Kidney (tissue), 14 donors: ENCODE measurements around the gene STXBP5. TPM values are rescaled to one million over a fixed set of nuclear protein-coding genes. Genes with fewer than 3 reads are reported as not detected.

Source experiments
- DNase-seq, 5 donors: peaks; one replicate each; pipeline ENCODE4 v3.0.0-alpha.2; 2013 to 2020
- FAIRE-seq: peaks from 2 replicates; lab custom pipeline; 2012; peaks lifted over from hg19 to GRCh38; lab: Jason Lieb, UNC
- H3K27ac ChIP-seq, 2 donors: one replicate each; pipeline ENCODE4 v1.7.0; 2013; ENCODE audit warnings: low read depth in 2 of 2, low read length in 2 of 2, inconsistent platforms in 1 of 2
- H3K27me3 ChIP-seq: one replicate; pipeline ENCODE4 v1.7.1; 2013; ENCODE audit warnings: low read length, inconsistent platforms; ENCODE audit not compliant: control insufficient read depth, insufficient read depth
- H3K36me3 ChIP-seq, 3 donors: one replicate each; pipeline versions ENCODE4 v1.7.0 to v1.7.1; 2013; ENCODE audit warnings: low read length in 3 of 3, control low read depth in 1 of 3, inconsistent platforms in 1 of 3; ENCODE audit not compliant: insufficient read depth in 3 of 3, control insufficient read depth in 2 of 3
- H3K4me1 ChIP-seq, 3 donors: one replicate each; pipeline versions ENCODE4 v1.7.0 to v1.7.1; 2013; ENCODE audit warnings: low read length in 3 of 3, inconsistent platforms in 1 of 3, low read depth in 1 of 3; ENCODE audit not compliant: control insufficient read depth in 2 of 3, insufficient read depth in 2 of 3
- H3K4me3 ChIP-seq, 3 donors: one replicate each; pipeline versions ENCODE4 v1.7.0 to v1.8.1; 2013; ENCODE audit warnings: low read length in 3 of 3, control low read depth in 1 of 3, inconsistent platforms in 1 of 3
- H3K9ac ChIP-seq, 3 donors: one replicate each; pipeline versions ENCODE4 v1.7.0 to v1.7.1; 2013; ENCODE audit warnings: low read length in 3 of 3, control low read depth in 1 of 3, inconsistent platforms in 1 of 3
- H3K9me3 ChIP-seq, 3 donors: one replicate each; pipeline versions ENCODE4 v1.7.0 to v1.7.1; 2013; ENCODE audit warnings: low read length in 3 of 3, control low read depth in 1 of 3, inconsistent platforms in 1 of 3; ENCODE audit not compliant: control insufficient read depth in 2 of 3, insufficient read depth in 1 of 3
- CTCF ChIP-seq: IDR thresholded peaks from 3 replicates; pipeline ENCODE4 v1.5.1; 2012; ENCODE audit warnings: mild to moderate bottlenecking, moderate library complexity, borderline replicate concordance; ENCODE audit not compliant: insufficient read depth; ENCODE audit errors: extremely low read depth
- intact Hi-C: fragments of 100-400 bp; cut with DNase I; formaldehyde crosslinking; loops from one replicate; pipeline ENCODE4 v1.11.1; 2022
- polyA plus RNA-seq: library from polyadenylated mRNA; stranded (reverse); fragments of 350-450 nt; fragmentation: Illumina TruSeq; extraction: RNeasy Lipid Tissue Mini Kit (QIAGEN cat#74804); gene quantifications from one replicate; pipeline ENCODE4 v1.2.3, GENCODE V29; 2014; ENCODE audit warnings: low read depth, low replicate concordance; ENCODE audit not compliant: insufficient read depth
- total RNA-seq: library from RNA; stranded (reverse); fragmentation: NEBNext Ultra II Directional; extraction: Animal tissue kit (Norgen Biotek cat#: 25700); gene quantifications from one replicate; pipeline ENCODE4 v1.2.1, GENCODE V29; 2021
- donor health status: control.
- donor health status: control.
- donor health status: control.
- donor health status: control.
- donor health status: control.
- donor health status: DM: yes; HTN: yes; CAD: no.
- donor health status: Normal renal cell carcinoma (clear cell type).

The STXBP5 gene
- total and polyA plus RNA-seq, 2 donors from 2014 or later, result 2.0 to 13.6 TPM

GRCh38 chr6:147238164-147238563 is 33.9 kb downstream of the STXBP5 start:
- Histone ChIP-seq H3K27me3 (no peaks in the 10 kb centered on the region), H3K9me3 (no peaks in the 10 kb centered on the region), H3K36me3 (no peaks in the 10 kb centered on the region), H3K9ac (no peak overlapping the region), H3K4me1 (no peaks in the 10 kb centered on the region), H3K27ac (no peak overlapping the region), H3K4me3 (no peak overlapping the region)
- intact Hi-C loops, result no loop called here
- FAIRE-seq (no peak), DNase-seq (no peak)
- no peak for TF ChIP-seq CTCF

GRCh38 chr6:147238906-147239305 is 34.7 kb downstream of the STXBP5 start:
- Histone ChIP-seq H3K9ac (no peak overlapping the region), H3K27ac (no peak overlapping the region), H3K36me3 (no peaks in the 10 kb centered on the region), H3K4me1 (no peaks in the 10 kb centered on the region), H3K9me3 (no peaks in the 10 kb centered on the region), H3K27me3 (no peaks in the 10 kb centered on the region), H3K4me3 (no peak overlapping the region)
- DNase-seq (no peak), FAIRE-seq (no peak)
- intact Hi-C loops, result no loop called here
- TF ChIP-seq CTCF, result no peak

- Histone ChIP-seq H3K36me3 (no peaks in the 10 kb centered on the region), H3K4me1 (no peaks in the 10 kb centered on the region), H3K9ac (no peak overlapping the region), H3K27ac (no peak overlapping the region), H3K27me3 (no peaks in the 10 kb centered on the region), H3K4me3 (no peak overlapping the region), H3K9me3 (no peaks in the 10 kb centered on the region)
- intact Hi-C loops, result no loop called here
- FAIRE-seq (no peak), DNase-seq (no peak)
- no peak for TF ChIP-seq CTCF
Measured at GRCh38 chr6:147244832-147245231, 40.6 kb downstream of the STXBP5 start.

- Histone ChIP-seq H3K9me3 (no peaks in the 10 kb centered on the region), H3K27me3 (no peaks in the 10 kb centered on the region), H3K27ac (no peak overlapping the region), H3K4me3 (no peak overlapping the region), H3K36me3 (no peaks in the 10 kb centered on the region), H3K9ac (no peak overlapping the region), H3K4me1 (no peaks in the 10 kb centered on the region)
- no peak for FAIRE-seq
- intact Hi-C loops, result no loop called here
- no peak for DNase-seq
- TF ChIP-seq CTCF, result no peak
Measured at GRCh38 chr6:147245693-147246092, 41.5 kb downstream of the STXBP5 start.
